HepG2 (cell line): ENCODE results near the gene MAT2A. TPM values are rescaled to one million over a fixed set of nuclear protein-coding genes. Genes with fewer than 3 reads are reported as not detected.

Experiments
- ASH2L ChIP-seq: fragments of 300-600, 200-600 bp; sonication (generic); IDR thresholded peaks from 2 replicates; pipeline ENCODE4 v1.7.0; 2017; ENCODE audit warnings: low read depth, mild to moderate bottlenecking, moderate library complexity, mixed read lengths, low read length; ENCODE audit not compliant: insufficient read length
- HES4 ChIP-seq: sonication (generic); formaldehyde crosslinking; IDR thresholded peaks from 2 replicates; pipeline ENCODE4 v1.9.0; 2021; ENCODE audit warnings: mild to moderate bottlenecking, missing genetic modification reagents, borderline replicate concordance
- KDM1A ChIP-seq: IDR thresholded peaks from 2 replicates; pipeline ENCODE4 v1.6.1; 2016; ENCODE audit warnings: missing compliant biosample characterization
- MAFG ChIP-seq: sonication (generic); formaldehyde crosslinking; IDR thresholded peaks from 2 replicates; pipeline ENCODE4 v1.5.1; 2020; ENCODE audit warnings: mild to moderate bottlenecking, missing genetic modification reagents
- MEIS1 ChIP-seq: sonication (generic); formaldehyde crosslinking; IDR thresholded peaks from 2 replicates; pipeline ENCODE4 v1.9.0; 2021; ENCODE audit warnings: mild to moderate bottlenecking, missing genetic modification reagents, moderate library complexity, borderline replicate concordance
- NR1H2 ChIP-seq: sonication (generic); formaldehyde crosslinking; IDR thresholded peaks from 2 replicates; pipeline ENCODE4 v1.8.1; 2022; ENCODE audit warnings: low read depth, missing genetic modification reagents, borderline replicate concordance
- SIX1 ChIP-seq: sonication (generic); formaldehyde crosslinking; IDR thresholded peaks from 2 replicates; pipeline ENCODE4 v1.4.0; 2020; ENCODE audit warnings: missing genetic modification reagents, borderline replicate concordance
- SMARCE1 ChIP-seq: fragments of 450-650 bp; IDR thresholded peaks from 2 replicates; pipeline ENCODE4 v1.6.1; 2017; ENCODE audit warnings: borderline replicate concordance
- SNRNP70 ChIP-seq: fragments of 200-400 bp; formaldehyde crosslinking; IDR thresholded peaks from 2 replicates; pipeline ENCODE4 v1.6.1; 2017; ENCODE audit warnings: mild to moderate bottlenecking, low read depth, low read length, moderate library complexity
- SP5 ChIP-seq: IDR thresholded peaks from 2 replicates; pipeline ENCODE4 v1.6.1; 2016; ENCODE audit warnings: low read depth, borderline replicate concordance
- TBL1XR1 ChIP-seq: fragments of 150-350 bp; IDR thresholded peaks from 2 replicates; pipeline ENCODE4 v1.6.1; 2014; ENCODE audit warnings: borderline replicate concordance, low read length; ENCODE audit not compliant: partially characterized antibody
- YY1 ChIP-seq: IDR thresholded peaks from 2 replicates; pipeline ENCODE4 v1.6.1; 2011; ENCODE audit warnings: low read length, low read depth, moderate library complexity, mild to moderate bottlenecking; ENCODE audit not compliant: insufficient read depth, insufficient replicate concordance
- ZFP82 ChIP-seq: sonication (generic); formaldehyde crosslinking; IDR thresholded peaks from 2 replicates; pipeline ENCODE4 v1.5.1; 2020; ENCODE audit warnings: mild to moderate bottlenecking, missing genetic modification reagents, borderline replicate concordance
- ZNF143 ChIP-seq: sonication (generic); formaldehyde crosslinking; IDR thresholded peaks from 2 replicates; pipeline ENCODE4 v1.4.0; 2020; ENCODE audit warnings: missing genetic modification reagents
- ZNF362 ChIP-seq: sonication (generic); formaldehyde crosslinking; IDR thresholded peaks from 2 replicates; pipeline ENCODE4 v1.4.0; 2020; ENCODE audit warnings: missing genetic modification reagents, mild to moderate bottlenecking, borderline replicate concordance
- ZNF383 ChIP-seq: sonication (generic); formaldehyde crosslinking; IDR thresholded peaks from 2 replicates; pipeline ENCODE4 v1.4.0; 2020; ENCODE audit warnings: missing genetic modification reagents, mild to moderate bottlenecking, borderline replicate concordance
- ZNF468 ChIP-seq: sonication (generic); formaldehyde crosslinking; IDR thresholded peaks from 2 replicates; pipeline ENCODE4 v1.8.0; 2022; ENCODE audit warnings: mild to moderate bottlenecking, moderate library complexity, missing genetic modification reagents
- polyA plus RNA-seq, 8 experiments: library from polyadenylated mRNA; depleted of rRNA in 3 of 8; stranded (reverse) in 7 of 8; unstranded in 1 of 8; fragments of >200 nt; fragmentation: Illumina TruSeq in 4 of 8; extraction: Trizol in 4 of 8; gene quantifications; 2 replicates each; pipeline versions ENCODE4 v1.2.1 to v1.2.3, GENCODE V29; 2011 to 2016; ENCODE audit warnings: low read depth in 4 of 8, missing spikeins in 1 of 8, mixed read lengths in 1 of 8; ENCODE audit not compliant: insufficient read depth in 1 of 8
- total RNA-seq, 5 experiments: library from RNA; depleted of rRNA; stranded (reverse); fragments of >200 nt; fragmentation: Illumina TruSeq; extraction: Trizol; gene quantifications; 2 replicates each; pipeline ENCODE4 v1.2.3, GENCODE V29; 2016; ENCODE audit warnings: low read depth in 1 of 5
- TF ChIP-seq, protein P1 (sequence below): sonication (generic); formaldehyde crosslinking; IDR thresholded peaks from 2 replicates; pipeline ENCODE4 v1.4.0; 2020; ENCODE audit warnings: mild to moderate bottlenecking, missing genetic modification reagents
- TF ChIP-seq, protein P2 (sequence below): sonication (generic); formaldehyde crosslinking; IDR thresholded peaks from 2 replicates; pipeline ENCODE4 v1.5.1; 2020; ENCODE audit warnings: missing genetic modification reagents, mild to moderate bottlenecking, borderline replicate concordance
- TF ChIP-seq, protein P3 (sequence below): sonication (generic); formaldehyde crosslinking; conservative IDR thresholded peaks from 2 replicates; pipeline ENCODE4 v1.5.0; 2020; ENCODE audit warnings: missing genetic modification reagents
- TF ChIP-seq, protein P4 (sequence below): sonication (generic); formaldehyde crosslinking; conservative IDR thresholded peaks from 2 replicates; pipeline ENCODE4 v1.8.0; 2022; ENCODE audit warnings: missing genetic modification reagents
- TF ChIP-seq, protein P5 (sequence below): sonication (generic); IDR thresholded peaks from 2 replicates; pipeline ENCODE4 v1.6.1; 2016; ENCODE audit warnings: low read depth, borderline replicate concordance

Gene MAT2A
- total and polyA plus RNA-seq, 2 of the 13 experiments (the other 11 are each of a cell fraction or from before 2014, with no cell fraction given) = 155 to 331 TPM

DNA sequence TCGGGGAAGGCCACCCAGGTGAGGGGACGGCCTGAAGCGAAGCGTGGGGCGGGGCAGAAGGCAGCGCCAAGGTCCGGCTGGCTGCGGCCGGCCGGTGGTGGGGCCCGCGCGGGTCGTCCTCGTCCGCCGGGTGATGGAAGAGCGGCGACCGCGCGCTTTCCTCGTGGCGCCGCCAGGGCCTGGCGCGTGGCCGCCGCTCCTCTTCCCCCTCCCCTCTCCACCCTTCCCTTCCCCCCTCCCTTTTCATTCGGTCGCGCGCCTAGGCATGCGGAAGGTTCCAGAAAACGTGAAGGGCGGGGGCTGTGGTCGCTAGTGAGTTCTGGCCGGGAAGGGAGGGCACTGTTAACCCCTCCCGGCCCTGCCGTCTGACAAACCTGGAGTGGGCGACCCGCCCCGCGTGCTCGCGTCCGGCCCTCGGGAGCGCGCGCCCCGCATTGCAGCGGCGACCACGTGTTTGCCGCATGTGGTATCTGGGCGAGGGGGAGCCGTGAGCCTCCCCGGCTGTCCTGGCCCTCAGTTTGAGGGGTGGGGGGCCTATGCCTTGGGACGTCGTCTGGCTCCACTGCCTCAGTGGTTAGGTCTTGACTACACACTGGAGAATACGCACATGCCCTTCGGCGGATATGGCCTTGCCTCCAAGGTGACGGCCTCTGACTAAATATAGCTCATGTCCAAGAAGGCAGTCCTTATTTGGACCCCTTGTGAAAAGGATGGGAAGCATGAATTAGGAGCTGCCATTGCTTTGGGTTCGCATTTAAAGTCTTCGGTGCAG, 579 bp downstream of the MAT2A start (continued):
- TF ChIP-seq, protein P1, sequence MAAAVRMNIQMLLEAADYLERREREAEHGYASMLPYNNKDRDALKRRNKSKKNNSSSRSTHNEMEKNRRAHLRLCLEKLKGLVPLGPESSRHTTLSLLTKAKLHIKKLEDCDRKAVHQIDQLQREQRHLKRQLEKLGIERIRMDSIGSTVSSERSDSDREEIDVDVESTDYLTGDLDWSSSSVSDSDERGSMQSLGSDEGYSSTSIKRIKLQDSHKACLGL (CRISPR knock-in tag) = peak; percentile 100
- TF ChIP-seq TBL1XR1 (no peak), SP5 (CRISPR knock-in tag) (no peak), ASH2L (no peak), SMARCE1 (no peak), MEIS1 (CRISPR knock-in tag) (peak; percentile 87), ZFP82 (CRISPR knock-in tag) (peak; percentile 78; the same call in 1 of the 2 replicates), SNRNP70 (no peak), YY1 (no peak), ZNF383 (CRISPR knock-in tag) (no peak), KDM1A (CRISPR knock-in tag) (no peak; the same call in 1 of the 2 replicates), HES4 (peak; percentile 95; the same call in 1 of the 2 replicates), MAFG (no peak), NR1H2 (CRISPR knock-in tag) (no peak; the same call in 1 of the 2 replicates), SIX1 (0 out of 2 replicates have a peak, but pooled peaks have one; percentile 8), ZNF362 (CRISPR knock-in tag) (no peak), ZNF143 (CRISPR knock-in tag) (no peak), ZNF468 (CRISPR knock-in tag) (no peak)
- TF ChIP-seq, protein P2, sequence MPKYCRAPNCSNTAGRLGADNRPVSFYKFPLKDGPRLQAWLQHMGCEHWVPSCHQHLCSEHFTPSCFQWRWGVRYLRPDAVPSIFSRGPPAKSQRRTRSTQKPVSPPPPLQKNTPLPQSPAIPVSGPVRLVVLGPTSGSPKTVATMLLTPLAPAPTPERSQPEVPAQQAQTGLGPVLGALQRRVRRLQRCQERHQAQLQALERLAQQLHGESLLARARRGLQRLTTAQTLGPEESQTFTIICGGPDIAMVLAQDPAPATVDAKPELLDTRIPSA (CRISPR knock-in tag) = no peak
- TF ChIP-seq, protein P3, sequence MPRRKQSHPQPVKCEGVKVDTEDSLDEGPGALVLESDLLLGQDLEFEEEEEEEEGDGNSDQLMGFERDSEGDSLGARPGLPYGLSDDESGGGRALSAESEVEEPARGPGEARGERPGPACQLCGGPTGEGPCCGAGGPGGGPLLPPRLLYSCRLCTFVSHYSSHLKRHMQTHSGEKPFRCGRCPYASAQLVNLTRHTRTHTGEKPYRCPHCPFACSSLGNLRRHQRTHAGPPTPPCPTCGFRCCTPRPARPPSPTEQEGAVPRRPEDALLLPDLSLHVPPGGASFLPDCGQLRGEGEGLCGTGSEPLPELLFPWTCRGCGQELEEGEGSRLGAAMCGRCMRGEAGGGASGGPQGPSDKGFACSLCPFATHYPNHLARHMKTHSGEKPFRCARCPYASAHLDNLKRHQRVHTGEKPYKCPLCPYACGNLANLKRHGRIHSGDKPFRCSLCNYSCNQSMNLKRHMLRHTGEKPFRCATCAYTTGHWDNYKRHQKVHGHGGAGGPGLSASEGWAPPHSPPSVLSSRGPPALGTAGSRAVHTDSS (CRISPR knock-in tag) = no peak
- TF ChIP-seq, protein P4, sequence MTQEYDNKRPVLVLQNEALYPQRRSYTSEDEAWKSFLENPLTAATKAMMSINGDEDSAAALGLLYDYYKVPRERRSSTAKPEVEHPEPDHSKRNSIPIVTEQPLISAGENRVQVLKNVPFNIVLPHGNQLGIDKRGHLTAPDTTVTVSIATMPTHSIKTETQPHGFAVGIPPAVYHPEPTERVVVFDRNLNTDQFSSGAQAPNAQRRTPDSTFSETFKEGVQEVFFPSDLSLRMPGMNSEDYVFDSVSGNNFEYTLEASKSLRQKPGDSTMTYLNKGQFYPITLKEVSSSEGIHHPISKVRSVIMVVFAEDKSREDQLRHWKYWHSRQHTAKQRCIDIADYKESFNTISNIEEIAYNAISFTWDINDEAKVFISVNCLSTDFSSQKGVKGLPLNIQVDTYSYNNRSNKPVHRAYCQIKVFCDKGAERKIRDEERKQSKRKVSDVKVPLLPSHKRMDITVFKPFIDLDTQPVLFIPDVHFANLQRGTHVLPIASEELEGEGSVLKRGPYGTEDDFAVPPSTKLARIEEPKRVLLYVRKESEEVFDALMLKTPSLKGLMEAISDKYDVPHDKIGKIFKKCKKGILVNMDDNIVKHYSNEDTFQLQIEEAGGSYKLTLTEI (CRISPR knock-in tag) = no peak; the same call in 1 of the 2 replicates
- TF ChIP-seq, protein P5, sequence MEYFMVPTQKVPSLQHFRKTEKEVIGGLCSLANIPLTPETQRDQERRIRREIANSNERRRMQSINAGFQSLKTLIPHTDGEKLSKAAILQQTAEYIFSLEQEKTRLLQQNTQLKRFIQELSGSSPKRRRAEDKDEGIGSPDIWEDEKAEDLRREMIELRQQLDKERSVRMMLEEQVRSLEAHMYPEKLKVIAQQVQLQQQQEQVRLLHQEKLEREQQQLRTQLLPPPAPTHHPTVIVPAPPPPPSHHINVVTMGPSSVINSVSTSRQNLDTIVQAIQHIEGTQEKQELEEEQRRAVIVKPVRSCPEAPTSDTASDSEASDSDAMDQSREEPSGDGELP = no peak
